Measurements from ENCODE around the gene R3HDM2. TPM values are rescaled to one million over a fixed set of nuclear protein-coding genes. Genes with fewer than 3 reads are reported as not detected.

R3HDM2 gene
- total RNA-seq, 4 donors from 2014 or later: 24.2 to 47.3 (median 26.7) TPM

DNA sequence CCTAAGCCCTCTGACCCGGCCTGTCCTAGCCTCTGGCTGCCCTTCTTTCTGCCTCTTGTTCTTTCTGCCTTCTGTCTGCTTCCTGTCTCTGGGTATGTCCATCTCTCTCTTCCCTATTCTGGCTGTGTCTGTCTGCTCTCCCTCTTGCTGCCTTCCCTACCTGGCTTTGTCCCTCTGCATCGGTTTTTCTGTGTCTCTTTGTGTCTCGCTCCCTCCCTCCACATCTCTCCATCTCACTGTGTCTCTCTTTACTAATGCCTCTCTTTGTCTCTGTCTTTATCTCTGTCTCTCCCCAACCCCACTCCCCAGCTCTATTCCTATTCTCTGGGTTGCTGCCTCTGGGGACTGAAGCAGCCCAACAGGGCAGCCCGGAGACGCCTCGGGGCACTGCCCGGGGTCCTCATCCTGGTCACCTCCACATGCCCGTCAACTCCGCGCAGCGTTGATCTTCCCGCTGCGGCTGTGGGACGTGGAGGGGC is 191.2 kb downstream of the R3HDM2 start:
- no peak for TF ChIP-seq CTCF (IDR thresholded peaks at IDR 0.05)
- ATAC-seq (ENCODE audit: low FRiP score) (no peak), DNase-seq (ENCODE audit: low spot score) (no peak)

- ATAC-seq (ENCODE audit: low FRiP score): peak; percentile 87
- peak in 2 of 3 donors; percentile 99 to 100 for TF ChIP-seq CTCF (IDR thresholded peaks at IDR 0.05)
- peak; percentile 83 for DNase-seq (ENCODE audit: low spot score)
These were observed 191.8 kb downstream of the R3HDM2 start for GRCh38 chr12:57238854-57239554.

DNA sequence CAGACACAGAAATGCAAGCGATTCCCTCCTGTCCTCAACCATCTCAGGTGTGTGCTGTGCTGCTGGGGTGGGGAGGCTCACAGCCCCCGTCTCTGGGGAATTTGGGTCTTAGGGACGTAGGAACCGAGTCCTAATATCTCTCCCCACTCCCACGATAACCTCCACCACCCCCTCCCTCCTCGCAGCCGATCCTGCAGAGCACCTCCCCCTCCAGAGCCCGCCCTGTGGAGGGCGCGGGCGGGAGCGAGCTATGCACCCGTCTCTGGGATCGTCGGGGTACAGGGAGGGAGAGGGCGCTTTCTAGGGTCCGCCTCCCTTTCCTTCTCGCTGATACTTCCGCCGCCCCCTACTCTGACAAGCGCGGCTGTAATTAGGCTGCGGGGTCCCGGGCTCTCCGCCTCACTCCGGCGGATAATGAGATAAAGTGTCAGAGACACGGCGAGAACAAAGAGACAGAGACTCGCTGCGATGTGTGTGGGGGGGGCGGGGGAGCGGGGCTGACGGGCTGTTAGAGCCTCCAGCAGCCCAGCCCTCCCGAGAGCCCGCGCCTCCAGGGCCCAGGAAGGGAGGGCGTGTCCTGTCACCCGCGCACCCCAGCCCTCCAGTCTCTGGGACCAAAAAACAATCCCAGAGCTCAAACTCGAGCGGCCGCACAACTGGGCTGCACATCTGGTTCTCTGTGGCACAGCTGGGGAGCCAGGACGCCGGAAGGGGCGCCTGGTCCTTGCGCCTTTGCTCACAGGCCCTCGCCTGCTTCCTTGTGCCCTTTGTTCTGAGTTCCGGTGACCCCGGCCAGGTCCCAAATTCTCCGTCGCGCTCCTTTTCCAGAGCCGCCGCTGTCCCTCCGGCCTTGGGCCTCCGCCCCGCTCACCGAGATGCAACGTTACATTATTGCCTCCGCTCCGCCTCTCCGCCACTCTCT is 192.7 kb downstream of the R3HDM2 start:
- no peak for DNase-seq (ENCODE audit: low spot score)
- ATAC-seq (ENCODE audit: low FRiP score): no peak
- TF ChIP-seq CTCF (IDR thresholded peaks at IDR 0.05): no peak

DNA sequence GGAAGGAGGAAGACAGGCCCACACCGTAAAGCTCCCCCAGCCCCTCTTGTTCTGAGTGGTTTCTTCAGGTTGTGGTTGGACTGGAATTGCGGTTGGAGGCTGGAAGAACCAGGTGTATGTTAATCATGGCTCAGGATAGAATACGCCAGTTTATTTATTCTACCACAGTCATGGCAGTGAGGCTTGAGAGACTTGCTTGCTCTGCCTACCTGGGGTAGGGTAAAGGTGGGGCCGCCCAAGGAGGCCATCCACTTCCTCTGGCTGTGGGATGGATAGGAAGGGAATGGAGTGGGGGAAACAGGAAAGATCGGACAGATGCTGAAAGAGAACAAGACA is 193.3 kb downstream of the R3HDM2 start:
- no peak for ATAC-seq (ENCODE audit: low FRiP score)
- no peak for TF ChIP-seq CTCF (IDR thresholded peaks at IDR 0.05)
- no peak for DNase-seq (ENCODE audit: low spot score)

GRCh38 chr12:57236925-57237595 is 193.8 kb downstream of the R3HDM2 start:
- DNase-seq (ENCODE audit: low spot score) (no peak), ATAC-seq (ENCODE audit: low FRiP score) (no peak)
- no peak for TF ChIP-seq CTCF (IDR thresholded peaks at IDR 0.05)

GRCh38 chr12:57236201-57236924 is 194.5 kb downstream of the R3HDM2 start:
- no peak for TF ChIP-seq CTCF (IDR thresholded peaks at IDR 0.05)
- DNase-seq (ENCODE audit: low spot score) (no peak), ATAC-seq (ENCODE audit: low FRiP score) (no peak)
